Glutamatergic neuron (in vitro differentiated cells): Measurements from ENCODE around the gene ELP4. TPM values are rescaled to one million over a fixed set of nuclear protein-coding genes. Genes with fewer than 3 reads are reported as not detected.

ENCODE experiments used
- DNase-seq: peaks from one replicate; pipeline ENCODE4 v3.0.0; 2022
- H3K27ac Mint-ChIP-seq: one replicate; pipeline ENCODE4 v1.8.0; 2020; ENCODE audit warnings: mild to moderate bottlenecking, mixed read lengths, inconsistent platforms; ENCODE audit not compliant: unreplicated experiment
- H3K27me3 Mint-ChIP-seq: one replicate; pipeline ENCODE4 v1.8.0; 2020; ENCODE audit warnings: mild to moderate bottlenecking, moderate library complexity, mixed read lengths, inconsistent platforms; ENCODE audit not compliant: unreplicated experiment
- H3K36me3 Mint-ChIP-seq: one replicate; pipeline ENCODE4 v1.8.0; 2020; ENCODE audit warnings: mild to moderate bottlenecking, mixed read lengths, inconsistent platforms; ENCODE audit not compliant: unreplicated experiment
- H3K4me1 Mint-ChIP-seq: one replicate; pipeline ENCODE4 v1.8.0; 2020; ENCODE audit warnings: mild to moderate bottlenecking, low read depth, mixed read lengths, inconsistent platforms; ENCODE audit not compliant: unreplicated experiment
- H3K4me3 Mint-ChIP-seq: one replicate; pipeline ENCODE4 v1.8.0; 2020; ENCODE audit warnings: mild to moderate bottlenecking, mixed read lengths, inconsistent platforms; ENCODE audit not compliant: unreplicated experiment
- H3K9me3 Mint-ChIP-seq: one replicate; pipeline ENCODE4 v1.8.0; 2020; ENCODE audit warnings: mild to moderate bottlenecking, moderate library complexity, mixed read lengths, inconsistent platforms; ENCODE audit not compliant: unreplicated experiment
- CTCF ChIP-seq: fragments of 200-600 bp; sonication (generic); IDR thresholded peaks from one replicate; pipeline ENCODE4 v1.5.0; 2021; ENCODE audit not compliant: partially characterized antibody, unreplicated experiment
- total RNA-seq: library from RNA; stranded (reverse); fragmentation: NEBNext Ultra II Directional; extraction: Animal tissue kit (Norgen Biotek cat#: 25700); gene quantifications from one replicate; pipeline ENCODE4 v1.2.1, GENCODE V29; 2021; ENCODE audit not compliant: unreplicated experiment

ELP4 gene
- total RNA-seq, 1 donor from 2014 or later = 9.9 TPM

GRCh38 chr11:31652528-31652927, 143.0 kb downstream of the ELP4 start:
- Mint-ChIP-seq H3K4me3 (no peak overlapping the region), H3K4me1 (no peaks in the 10 kb centered on the region), H3K9me3 (no peaks in the 10 kb centered on the region), H3K27ac (no peak overlapping the region), H3K27me3 (no peaks in the 10 kb centered on the region), H3K36me3 (no peaks in the 10 kb centered on the region)
- no peak for DNase-seq
- TF ChIP-seq CTCF = no peak

DNA sequence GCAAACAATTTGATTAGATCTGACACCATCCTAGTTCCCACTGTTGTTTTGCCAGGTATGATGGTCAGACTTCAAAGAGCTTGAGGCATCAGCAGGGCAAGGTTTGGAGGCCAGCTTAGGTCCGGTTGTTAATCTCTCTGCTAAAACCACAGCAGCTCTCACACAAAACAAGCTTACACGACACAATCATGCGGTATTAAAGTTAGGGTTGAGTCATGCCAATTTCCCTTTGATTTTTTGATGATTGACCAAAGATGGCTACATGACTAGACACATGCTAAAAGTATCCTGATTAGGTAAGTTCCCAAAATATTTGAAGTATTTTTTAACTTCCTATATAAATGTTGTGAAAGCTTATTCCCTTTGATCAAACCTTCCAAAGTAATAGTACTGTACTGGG, 145.9 kb downstream of the ELP4 start:
- H3K27me3 Mint-ChIP-seq = no peaks in the 10 kb centered on the region
- no peak overlapping the region for H3K4me3 Mint-ChIP-seq
- H3K9me3 Mint-ChIP-seq = no peaks in the 10 kb centered on the region
- no peaks in the 10 kb centered on the region for H3K36me3 Mint-ChIP-seq
- TF ChIP-seq CTCF = no peak
- H3K27ac Mint-ChIP-seq = no peak overlapping the region
- no peak for DNase-seq
- H3K4me1 Mint-ChIP-seq = no peaks in the 10 kb centered on the region

GRCh38 chr11:31656051-31656450, 146.5 kb downstream of the ELP4 start:
- Mint-ChIP-seq H3K4me3 (no peak overlapping the region), H3K36me3 (no peaks in the 10 kb centered on the region), H3K9me3 (no peaks in the 10 kb centered on the region), H3K27ac (no peak overlapping the region), H3K27me3 (no peaks in the 10 kb centered on the region), H3K4me1 (no peaks in the 10 kb centered on the region)
- TF ChIP-seq CTCF = no peak
- no peak for DNase-seq

- Mint-ChIP-seq H3K27ac (no peak overlapping the region), H3K4me1 (no peaks in the 10 kb centered on the region), H3K27me3 (no peaks in the 10 kb centered on the region), H3K4me3 (no peak overlapping the region), H3K9me3 (no peaks in the 10 kb centered on the region), H3K36me3 (no peaks in the 10 kb centered on the region)
- TF ChIP-seq CTCF = no peak
- DNase-seq = no peak
These were observed 147.5 kb downstream of the ELP4 start for GRCh38 chr11:31657091-31657490.

DNA sequence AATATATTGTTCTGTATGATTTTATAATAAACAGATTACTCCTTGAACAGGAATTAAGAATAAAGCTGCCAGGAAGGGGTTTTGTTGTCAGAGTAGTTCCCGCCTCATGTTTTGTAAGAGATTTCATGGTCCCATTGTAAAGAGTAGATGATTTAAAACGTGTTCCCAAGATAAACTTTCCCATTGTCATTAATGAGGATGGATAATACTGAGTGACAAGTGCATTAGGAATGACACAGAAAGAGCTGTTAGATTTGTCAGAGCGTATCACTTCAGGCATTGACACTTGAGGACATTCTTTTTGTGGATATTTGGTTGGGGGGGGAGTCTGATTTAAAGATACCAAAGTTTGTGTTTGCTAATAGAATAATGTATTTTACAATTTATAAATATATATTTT, 154.6 kb downstream of the ELP4 start:
- DNase-seq = no peak
- Mint-ChIP-seq H3K27me3 (no peaks in the 10 kb centered on the region), H3K4me3 (no peak overlapping the region), H3K9me3 (no peaks in the 10 kb centered on the region), H3K4me1 (peaks cover 6% of the 10 kb centered on the region), H3K36me3 (no peaks in the 10 kb centered on the region), H3K27ac (no peak overlapping the region)
- TF ChIP-seq CTCF = no peak
